Measurements from ENCODE around the gene LRP1-AS.
"Not testable (repeated sequence)": the region's sequence is repeated elsewhere in the genome, so short reads cannot be mapped to it uniquely, and the experiment has no call there.

LRP1-AS gene

GRCh38 chr12:57124261-57124877 is 23.1 kb downstream of the LRP1-AS start:
- DNase-seq (ENCODE audit: low read depth in 1 of 2, low spot score in 1 of 2): peak; percentile 45 to 74

DNA sequence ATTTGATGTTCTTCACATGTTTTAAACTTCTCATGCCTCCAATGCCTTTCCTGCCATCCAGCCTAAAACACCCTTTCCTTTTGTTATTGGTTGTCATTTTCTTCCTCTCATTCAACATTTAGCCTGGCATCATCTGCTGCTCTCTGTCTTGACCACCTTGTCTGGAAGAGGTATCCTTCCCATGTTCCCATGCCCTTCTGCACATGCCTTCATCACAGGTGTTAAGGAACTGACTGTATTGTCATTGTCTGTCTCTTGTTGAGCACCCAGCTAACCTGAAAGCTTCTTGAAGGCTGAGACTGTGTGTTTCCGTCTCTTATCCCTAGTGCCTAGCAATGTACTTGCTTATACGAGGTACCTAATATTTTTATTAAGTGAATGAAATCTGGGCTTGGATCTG is 23.6 kb downstream of the LRP1-AS start:
- DNase-seq (ENCODE audit: low read depth in 1 of 2, low spot score in 1 of 2): no peak

GRCh38 chr12:57120718-57121117 is 26.7 kb downstream of the LRP1-AS start:
- DNase-seq (ENCODE audit: low read depth in 1 of 2, low spot score in 1 of 2): not testable (repeated sequence)

GRCh38 chr12:57119294-57120085 is 27.9 kb downstream of the LRP1-AS start:
- DNase-seq (ENCODE audit: low read depth in 1 of 2, low spot score in 1 of 2): no peak

- no peak for DNase-seq (ENCODE audit: low read depth in 1 of 2, low spot score in 1 of 2)
These were observed 28.6 kb downstream of the LRP1-AS start for GRCh38 chr12:57118711-57119271.

GRCh38 chr12:57116580-57117281 is 30.7 kb downstream of the LRP1-AS start:
- no peak for DNase-seq (ENCODE audit: low read depth in 1 of 2, low spot score in 1 of 2)

- DNase-seq (ENCODE audit: low read depth in 1 of 2, low spot score in 1 of 2): no peak
These were observed 34.7 kb downstream of the LRP1-AS start for GRCh38 chr12:57112492-57113294.

- peak; percentile 47 to 78 for DNase-seq (ENCODE audit: low read depth in 1 of 2, low spot score in 1 of 2)
These were observed 36.2 kb downstream of the LRP1-AS start, which contains the start of gene STAT6 for GRCh38 chr12:57111031-57111734. Gene STAT6, minus strand, starts transcription at chr12:57111362. Its CDS starts 3,084 bp downstream, at chr12:57108278.

DNA sequence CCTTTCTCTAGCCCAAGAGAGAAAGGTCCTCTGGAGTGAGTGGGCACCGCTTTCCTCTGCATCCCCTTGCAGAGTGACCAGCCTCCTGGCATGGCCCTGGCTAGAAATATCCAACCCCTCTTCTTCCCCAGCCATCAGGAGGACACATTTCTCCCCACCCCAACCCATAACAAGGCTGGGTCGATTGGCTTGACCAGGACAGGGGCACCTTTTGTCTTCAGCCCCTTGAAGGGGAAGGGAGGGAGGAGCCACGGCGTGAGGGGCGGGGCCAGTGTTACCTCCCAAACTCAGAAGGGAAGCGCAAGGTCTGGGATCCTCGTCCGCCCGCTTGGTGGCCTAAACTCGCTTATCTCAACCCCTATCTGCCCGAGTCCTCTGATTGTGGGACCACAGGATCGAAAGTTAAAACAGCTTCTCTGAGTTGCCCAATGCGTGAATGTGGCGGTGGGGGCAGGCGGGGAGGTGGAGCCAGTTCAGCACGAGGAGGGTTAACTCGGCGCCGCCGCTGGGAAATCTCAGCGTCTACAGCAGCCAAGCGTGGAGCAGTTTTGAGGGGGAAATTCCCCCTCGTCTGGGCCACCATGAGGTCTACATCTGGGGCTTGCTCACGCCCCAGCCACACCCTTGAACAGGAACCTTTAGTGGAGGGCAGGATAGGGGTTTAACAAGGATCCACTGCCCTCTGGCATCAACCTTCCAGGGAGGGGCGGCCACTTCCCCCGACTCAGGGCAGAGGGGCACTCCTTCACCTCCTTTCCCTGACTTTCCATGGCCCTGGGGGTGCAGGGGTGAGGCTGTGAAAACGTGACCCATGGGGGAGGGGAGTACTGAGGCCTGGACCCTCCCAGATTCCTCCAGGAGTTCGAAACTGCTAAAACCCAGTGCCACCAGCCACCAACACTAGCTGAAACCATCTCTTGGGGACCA is 37.1 kb downstream of the LRP1-AS start:
- peak; percentile 61 to 71 for DNase-seq (ENCODE audit: low read depth in 1 of 2, low spot score in 1 of 2)

GRCh38 chr12:57109207-57110103 is 38.0 kb downstream of the LRP1-AS start:
- no peak for DNase-seq (ENCODE audit: low read depth in 1 of 2, low spot score in 1 of 2)

DNA sequence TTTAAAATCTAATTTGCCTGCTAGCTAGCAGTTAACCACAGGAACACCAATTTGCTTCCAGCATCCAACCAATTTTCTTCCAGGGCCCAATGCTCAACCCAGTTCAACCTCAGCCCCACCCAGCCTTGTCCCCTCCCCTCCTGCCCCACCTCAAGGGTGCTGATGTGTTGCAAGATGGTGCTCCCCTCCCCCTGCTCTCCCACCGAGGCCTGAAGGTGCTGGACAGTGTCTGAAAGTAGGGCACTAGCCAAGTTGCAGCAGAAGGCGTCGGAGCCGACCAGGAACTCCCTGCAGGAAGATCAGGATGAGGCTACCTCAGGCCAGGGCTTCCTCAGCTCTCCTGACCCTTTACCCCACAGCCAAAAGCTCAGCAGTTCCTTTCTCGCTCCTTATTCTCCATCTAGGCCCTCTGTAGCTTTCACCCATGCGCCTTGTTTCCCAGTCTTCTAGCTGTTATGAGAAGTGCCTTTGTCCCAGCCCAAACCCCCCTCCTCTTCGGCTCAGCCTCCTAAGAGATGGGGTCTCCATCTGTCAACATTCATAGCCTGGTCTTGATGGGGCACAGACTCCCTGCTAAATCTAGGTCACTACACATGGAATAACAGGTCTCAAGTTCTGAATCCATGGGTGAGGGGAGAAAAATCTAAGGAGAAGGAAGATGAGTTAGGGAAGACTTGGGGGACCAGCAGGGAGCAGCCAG is 39.8 kb downstream of the LRP1-AS start:
- DNase-seq (ENCODE audit: low read depth in 1 of 2, low spot score in 1 of 2): no peak

DNA sequence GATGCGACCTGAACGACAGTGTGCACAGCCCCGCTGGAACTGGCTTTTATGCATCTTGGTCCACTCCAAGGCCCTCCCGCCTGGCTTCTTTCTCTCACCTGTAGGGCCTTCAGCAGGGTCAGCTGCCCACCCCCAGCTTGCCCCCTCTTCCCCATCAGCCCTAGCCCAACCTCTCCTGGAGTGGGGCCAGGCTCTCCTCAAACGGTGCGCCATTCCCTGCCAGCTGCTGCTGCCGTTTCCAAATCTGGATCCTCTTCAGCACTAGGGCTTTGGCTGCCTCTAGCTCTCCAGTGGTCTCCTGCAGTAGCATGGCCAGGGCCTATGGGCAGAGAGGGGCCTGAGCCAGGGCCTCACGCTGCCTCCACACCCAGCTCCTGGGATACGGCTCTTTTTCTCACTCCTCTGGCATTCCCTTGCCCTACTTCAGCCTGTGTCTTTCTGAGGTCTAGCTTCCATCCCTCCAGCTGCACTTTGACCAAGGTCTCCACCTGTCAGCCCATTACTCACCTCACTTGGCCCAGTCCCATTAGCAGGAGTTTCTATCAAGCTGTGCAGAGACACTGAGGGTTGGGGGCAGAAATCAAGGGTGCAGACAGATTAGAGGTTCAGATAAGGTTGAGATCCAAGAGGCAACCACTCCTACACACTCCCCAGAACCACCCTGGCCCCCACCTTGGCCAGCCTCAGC is 41.3 kb downstream of the LRP1-AS start:
- no peak for DNase-seq (ENCODE audit: low read depth in 1 of 2, low spot score in 1 of 2)

- no peak for DNase-seq (ENCODE audit: low read depth in 1 of 2, low spot score in 1 of 2)
These were observed 42.2 kb downstream of the LRP1-AS start for GRCh38 chr12:57105011-57105753.

GRCh38 chr12:57104292-57104910 is 43.0 kb downstream of the LRP1-AS start:
- no peak for DNase-seq (ENCODE audit: low read depth in 1 of 2, low spot score in 1 of 2)

- no peak for DNase-seq (ENCODE audit: low read depth in 1 of 2, low spot score in 1 of 2)
These were observed 43.6 kb downstream of the LRP1-AS start for GRCh38 chr12:57103856-57104255.

All from activated CD4-positive, alpha-beta T cell treated with anti-CD3 and anti-CD28 coated beads, Interleukin-2, amount 50 U/mL, for 24 hours (primary cell).